Dermis microvascular lymphatic vessel endothelial cell (primary cell): ENCODE results near the gene NOL12. TPM values are rescaled to one million over a fixed set of nuclear protein-coding genes. Genes with fewer than 3 reads are reported as not detected.
A peak's percentile ranks its signal among the peaks of the same experiment; 100 is the strongest.
"Not testable (repeated sequence)": the region's sequence is repeated elsewhere in the genome, so short reads cannot be mapped to it uniquely, and the experiment has no call there.

ENCODE experiments used
- DNase-seq, 2 donors: peaks; one replicate each; pipeline versions ENCODE4 v3.0.0 to v3.0.0-alpha.2; 2010; ENCODE audit warnings: low read depth in 2 of 2
- total RNA-seq: library from RNA; depleted of rRNA; stranded (reverse); fragments of >200 nt; gene quantifications from 2 replicates; pipeline ENCODE4 v1.2.1, GENCODE V29; 2014

The NOL12 gene
- 15.9 and 17.6 TPM in 2 replicates for total RNA-seq

GRCh38 chr22:37686002-37686982 is at the start of gene NOL12:
TSS of gene NOL12 (plus strand) at chr22:37686343. CDS start at chr22:37686393, 50 bp downstream.
- DNase-seq: peak; percentile 76 to 91

GRCh38 chr22:37636949-37637273 is 49.2 kb upstream of the NOL12 start:
- DNase-seq: no peak

GRCh38 chr22:37638391-37639069 is 47.6 kb upstream of the NOL12 start:
- no peak for DNase-seq

- no peak for DNase-seq
These were observed 46.9 kb upstream of the NOL12 start, which contains the start of gene SH3BP1 for GRCh38 chr22:37639070-37639760. TSS of gene SH3BP1 (plus strand) at chr22:37639669. CDS start at chr22:37639788, 119 bp downstream.

- DNase-seq: no peak
These were observed 46.2 kb upstream of the NOL12 start for GRCh38 chr22:37639771-37640590.

- no peak for DNase-seq
These were observed 45.3 kb upstream of the NOL12 start for GRCh38 chr22:37640591-37641560.

GRCh38 chr22:37641561-37641949 is 44.6 kb upstream of the NOL12 start:
- no peak for DNase-seq

- DNase-seq: peak in 1 of 2 donors; percentile 63
These were observed 42.8 kb upstream of the NOL12 start for GRCh38 chr22:37643225-37643847.

- no peak for DNase-seq
These were observed 38.8 kb upstream of the NOL12 start for GRCh38 chr22:37647317-37647716.

- DNase-seq: no peak
These were observed 38.2 kb upstream of the NOL12 start for GRCh38 chr22:37647928-37648327.

GRCh38 chr22:37650463-37651136 is 35.5 kb upstream of the NOL12 start:
- no peak for DNase-seq

- DNase-seq: no peak
These were observed 31.4 kb upstream of the NOL12 start for GRCh38 chr22:37654563-37655251.

GRCh38 chr22:37655252-37655563 is 30.9 kb upstream of the NOL12 start:
- DNase-seq: no peak

GRCh38 chr22:37656583-37656982 is 29.6 kb upstream of the NOL12 start:
- DNase-seq: not testable (repeated sequence)

GRCh38 chr22:37657590-37658132 is 28.5 kb upstream of the NOL12 start:
- DNase-seq: peak in 1 of 2 donors; percentile 28

- peak; percentile 100 for DNase-seq
These were observed 27.7 kb upstream of the NOL12 start, which contains the start of gene PDXP for GRCh38 chr22:37658133-37659065. TSS of gene PDXP (plus strand) at chr22:37658723. CDS start at chr22:37658783, 60 bp downstream.
